Muscle layer of colon (tissue), 2 donors: Measurements from ENCODE around the gene KCNIP1.

Experiments used
- H3K27ac ChIP-seq: one replicate; pipeline ENCODE4 v1.7.0; 2013; ENCODE audit warnings: low read depth, mild to moderate bottlenecking, low read length, moderate library complexity
- H3K27me3 ChIP-seq, 2 donors: one replicate each; pipeline ENCODE4 v1.7.0; 2013; ENCODE audit warnings: low read length in 2 of 2, mild to moderate bottlenecking in 2 of 2; ENCODE audit not compliant: insufficient read depth in 2 of 2, control insufficient read depth in 1 of 2
- H3K36me3 ChIP-seq: one replicate; pipeline ENCODE4 v1.7.0; 2013; ENCODE audit warnings: mild to moderate bottlenecking, low read length; ENCODE audit not compliant: insufficient read depth
- H3K4me1 ChIP-seq: one replicate; pipeline ENCODE4 v1.7.0; 2013; ENCODE audit warnings: mild to moderate bottlenecking, low read length; ENCODE audit not compliant: insufficient read depth
- H3K4me3 ChIP-seq, 2 donors: one replicate each; pipeline ENCODE4 v1.7.0; 2013; ENCODE audit warnings: low read length in 2 of 2, low read depth in 1 of 2, mild to moderate bottlenecking in 1 of 2, moderate library complexity in 1 of 2
- H3K9ac ChIP-seq: one replicate; pipeline ENCODE4 v1.7.0; 2013; ENCODE audit warnings: low read length
- H3K9me3 ChIP-seq: one replicate; pipeline ENCODE4 v1.7.0; 2013; ENCODE audit warnings: mild to moderate bottlenecking, low read length
- donor health status: abdominal sarcoma.
- donor health status: Adenocarcinoma of cecum.

Gene KCNIP1

DNA sequence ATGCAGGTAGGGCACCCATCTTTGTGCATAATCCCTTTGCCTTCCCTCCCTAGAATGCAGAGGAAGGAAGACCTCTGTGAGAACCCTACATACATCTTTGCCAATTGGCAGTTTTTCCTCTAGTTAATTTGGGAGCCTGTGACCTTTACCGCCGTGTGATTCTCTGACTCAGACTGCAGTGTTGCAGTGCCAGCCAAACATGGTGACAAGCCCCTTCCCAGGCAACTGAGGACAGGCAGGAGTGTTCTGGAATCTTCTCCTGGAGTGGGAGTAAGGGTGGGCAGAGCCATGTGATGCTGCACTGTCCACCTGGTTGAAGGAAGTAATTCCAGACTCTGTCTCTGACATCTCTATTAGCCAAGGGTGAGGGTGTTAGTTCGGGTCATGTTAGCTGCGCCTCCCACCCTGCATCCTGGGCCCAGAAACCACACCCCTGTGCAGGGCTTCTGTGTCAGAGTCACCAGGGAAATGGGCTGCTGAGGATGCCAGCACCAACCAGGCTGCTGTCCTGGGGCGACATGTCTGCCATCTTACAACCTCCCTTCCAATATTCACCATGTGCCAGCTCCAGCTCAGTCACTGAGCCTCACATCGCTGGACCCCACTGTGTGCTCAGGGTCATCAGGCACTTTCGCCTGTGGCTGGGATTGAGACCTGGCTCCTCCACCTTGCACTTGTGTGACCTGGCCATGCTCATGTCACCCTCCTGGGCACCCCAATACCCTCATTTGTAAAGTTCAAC lies 21.8 kb downstream of the KCNIP1 start:
- no peaks in the 10 kb centered on the region for H3K4me1 ChIP-seq
- H3K27me3 ChIP-seq, result peaks cover 0 to 4% of the 10 kb centered on the region in 2 donors
- no peak overlapping the region for H3K9ac ChIP-seq
- no peaks in the 10 kb centered on the region for H3K9me3 ChIP-seq
- no peak overlapping the region for H3K4me3 ChIP-seq
- H3K27ac ChIP-seq, result no peak overlapping the region
- H3K36me3 ChIP-seq, result no peaks in the 10 kb centered on the region

DNA sequence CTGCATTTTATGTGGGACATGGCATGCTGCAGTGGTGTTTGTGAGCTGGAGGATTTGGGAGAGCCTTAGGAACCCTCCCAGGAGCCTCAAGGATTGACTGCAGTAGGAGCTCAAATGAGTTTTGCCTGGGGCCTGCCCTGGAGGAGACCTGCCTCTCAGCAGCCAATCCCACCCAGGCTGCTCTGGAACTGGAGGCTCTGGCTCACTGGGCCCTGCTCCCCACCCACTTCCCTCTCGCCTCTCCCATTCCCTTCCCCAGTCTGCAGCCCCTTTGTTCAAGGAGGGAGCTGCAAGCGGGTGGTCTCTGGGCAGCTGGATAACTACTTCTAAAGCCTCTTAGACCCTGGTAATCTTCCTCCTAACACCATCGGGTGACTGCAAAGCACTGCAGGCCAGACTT lies 24.2 kb downstream of the KCNIP1 start:
- Histone ChIP-seq H3K36me3 (no peaks in the 10 kb centered on the region), H3K4me1 (no peaks in the 10 kb centered on the region), H3K4me3 (no peak overlapping the region), H3K27ac (no peak overlapping the region), H3K27me3 (peaks cover 0 to 4% of the 10 kb centered on the region in 2 donors), H3K9me3 (no peaks in the 10 kb centered on the region), H3K9ac (no peak overlapping the region)

DNA sequence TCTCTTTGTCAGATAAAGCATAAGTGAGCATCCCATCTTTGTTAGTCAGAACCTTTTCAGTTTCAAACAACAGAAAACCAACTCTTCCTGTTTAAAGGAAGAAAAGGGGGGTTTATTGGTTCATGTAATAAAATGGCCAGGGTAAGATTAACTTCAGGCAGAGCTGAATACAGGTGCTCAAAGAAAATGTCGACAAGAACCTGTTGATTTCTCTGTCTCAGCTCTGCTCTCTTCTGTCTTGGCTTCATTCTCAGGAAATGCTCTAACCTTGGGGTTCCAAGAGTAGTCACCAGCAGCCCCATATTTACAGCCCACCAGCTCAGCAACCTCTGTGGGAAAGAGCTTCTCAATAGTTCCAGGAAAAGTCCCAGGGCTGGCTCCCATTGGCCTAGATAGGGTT lies 25.2 kb downstream of the KCNIP1 start:
- H3K36me3 ChIP-seq, result no peaks in the 10 kb centered on the region
- no peaks in the 10 kb centered on the region for H3K9me3 ChIP-seq
- peaks cover 0 to under 1% of the 10 kb centered on the region in 2 donors for H3K27me3 ChIP-seq
- no peak overlapping the region for H3K27ac ChIP-seq
- H3K9ac ChIP-seq, result no peak overlapping the region
- no peaks in the 10 kb centered on the region for H3K4me1 ChIP-seq
- no peak overlapping the region for H3K4me3 ChIP-seq

DNA sequence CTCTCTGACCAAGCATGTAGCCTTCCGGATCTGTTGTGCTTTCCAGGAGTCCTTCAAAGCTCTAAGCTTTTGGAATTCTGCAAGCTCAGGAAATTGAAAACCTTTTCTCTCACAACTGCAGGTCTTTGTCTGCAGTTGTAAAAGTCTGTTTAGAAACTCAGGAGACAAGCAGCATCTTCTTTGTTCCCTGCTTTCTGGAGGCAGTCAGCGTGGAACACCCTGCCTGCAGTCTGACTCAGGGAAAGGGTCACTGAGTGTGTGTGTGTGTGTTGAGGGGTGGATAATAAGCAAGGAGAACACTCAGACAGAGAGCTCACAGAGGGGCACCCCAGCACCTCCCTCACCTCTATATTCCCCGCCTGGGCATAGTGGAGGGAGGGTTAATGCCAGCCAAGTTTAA lies 29.1 kb downstream of the KCNIP1 start:
- Histone ChIP-seq H3K36me3 (no peaks in the 10 kb centered on the region), H3K9ac (no peak overlapping the region), H3K9me3 (no peaks in the 10 kb centered on the region), H3K27ac (no peak overlapping the region), H3K4me1 (no peaks in the 10 kb centered on the region), H3K27me3 (no peaks in the 10 kb centered on the region), H3K4me3 (no peak overlapping the region)

DNA sequence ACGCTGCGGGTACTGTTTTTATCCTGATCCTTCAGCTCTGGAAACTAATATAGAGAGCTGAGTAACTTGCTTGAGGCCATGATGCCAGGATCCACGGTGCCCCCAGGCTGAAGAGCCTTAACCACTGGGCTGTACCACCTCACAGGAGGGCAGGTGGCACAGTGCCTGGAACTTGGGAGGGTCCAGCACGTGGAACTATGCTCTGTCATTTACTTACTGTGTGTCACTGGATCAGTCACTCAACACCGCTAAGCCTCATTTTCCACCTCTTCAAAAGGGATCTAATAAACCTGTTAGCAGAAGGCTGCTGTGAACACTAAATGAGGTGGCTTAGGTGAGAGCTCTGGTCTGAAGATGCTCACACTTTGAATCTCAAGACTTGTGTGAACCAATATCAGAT lies 29.6 kb downstream of the KCNIP1 start:
- no peaks in the 10 kb centered on the region for H3K9me3 ChIP-seq
- no peaks in the 10 kb centered on the region for H3K36me3 ChIP-seq
- no peaks in the 10 kb centered on the region for H3K27me3 ChIP-seq
- H3K9ac ChIP-seq, result no peak overlapping the region
- H3K4me3 ChIP-seq, result no peak overlapping the region
- H3K4me1 ChIP-seq, result no peaks in the 10 kb centered on the region
- no peak overlapping the region for H3K27ac ChIP-seq

DNA sequence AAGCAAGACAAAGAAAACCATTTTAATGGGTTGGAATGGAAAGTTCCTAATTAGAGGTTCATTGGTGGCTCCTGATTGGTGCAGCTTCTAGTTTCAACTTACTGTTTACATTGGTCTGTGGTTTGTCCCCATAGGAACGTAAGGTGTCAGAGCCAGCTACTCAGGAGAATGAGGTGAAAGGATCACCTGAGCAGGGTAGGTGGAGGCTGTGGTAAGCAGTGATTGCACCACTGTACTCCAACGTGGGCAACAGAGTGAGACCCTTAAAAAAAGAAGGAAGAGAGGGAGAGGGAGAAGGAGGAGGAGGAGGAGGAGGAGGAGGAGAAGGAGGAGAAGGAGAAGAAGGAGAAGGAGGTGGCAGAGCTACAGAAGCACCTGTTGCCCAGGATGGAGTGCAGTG lies 30.4 kb downstream of the KCNIP1 start:
- H3K27me3 ChIP-seq, result no peaks in the 10 kb centered on the region
- no peak overlapping the region for H3K9ac ChIP-seq
- no peak overlapping the region for H3K4me3 ChIP-seq
- no peaks in the 10 kb centered on the region for H3K9me3 ChIP-seq
- H3K36me3 ChIP-seq, result no peaks in the 10 kb centered on the region
- H3K4me1 ChIP-seq, result no peaks in the 10 kb centered on the region
- H3K27ac ChIP-seq, result no peak overlapping the region

DNA sequence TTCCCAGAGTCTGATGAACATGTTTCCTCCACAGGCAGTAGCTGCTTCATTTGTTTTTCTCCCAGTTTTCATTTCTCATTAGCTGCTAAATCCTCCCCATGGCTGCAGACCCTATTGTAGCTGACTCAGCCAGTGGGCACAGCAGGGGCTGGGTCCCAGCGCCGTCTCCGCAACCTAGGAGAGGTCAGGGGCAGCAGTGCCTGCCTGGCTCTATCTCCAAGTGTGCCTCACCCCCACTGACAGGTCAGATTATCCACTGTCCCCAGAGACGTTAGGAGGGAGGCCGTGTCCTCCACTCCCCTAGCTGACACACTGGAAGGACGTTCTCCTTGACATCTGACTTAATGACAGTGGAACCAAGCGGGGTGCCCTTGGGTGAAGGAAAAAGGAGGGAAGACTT lies 31.1 kb downstream of the KCNIP1 start:
- Histone ChIP-seq H3K4me1 (no peaks in the 10 kb centered on the region), H3K9me3 (no peaks in the 10 kb centered on the region), H3K4me3 (no peak overlapping the region), H3K27ac (no peak overlapping the region), H3K9ac (no peak overlapping the region), H3K36me3 (no peaks in the 10 kb centered on the region), H3K27me3 (no peaks in the 10 kb centered on the region)

DNA sequence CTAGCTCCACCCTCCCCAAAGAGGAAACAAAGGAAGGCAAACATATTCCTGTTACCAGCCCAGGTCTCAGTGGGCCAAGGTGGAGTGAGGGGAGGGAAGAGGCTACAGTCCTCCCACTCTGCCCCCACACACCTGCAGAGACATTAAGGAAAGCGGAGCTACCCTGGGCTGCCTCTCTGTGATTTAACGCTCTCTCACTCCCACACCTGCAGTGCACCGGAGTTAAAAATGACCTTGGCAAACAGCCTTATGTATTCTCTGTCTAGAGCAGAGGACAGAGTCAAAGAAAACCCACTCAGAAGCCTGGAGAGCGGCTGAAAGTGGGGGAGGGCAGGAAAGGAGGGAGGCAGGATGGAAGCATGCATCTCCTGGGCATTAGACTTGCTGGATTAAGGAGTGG lies 32.7 kb downstream of the KCNIP1 start:
- no peaks in the 10 kb centered on the region for H3K27me3 ChIP-seq
- no peak overlapping the region for H3K27ac ChIP-seq
- no peaks in the 10 kb centered on the region for H3K4me1 ChIP-seq
- no peaks in the 10 kb centered on the region for H3K36me3 ChIP-seq
- H3K9ac ChIP-seq, result no peak overlapping the region
- no peak overlapping the region for H3K4me3 ChIP-seq
- no peaks in the 10 kb centered on the region for H3K9me3 ChIP-seq

DNA sequence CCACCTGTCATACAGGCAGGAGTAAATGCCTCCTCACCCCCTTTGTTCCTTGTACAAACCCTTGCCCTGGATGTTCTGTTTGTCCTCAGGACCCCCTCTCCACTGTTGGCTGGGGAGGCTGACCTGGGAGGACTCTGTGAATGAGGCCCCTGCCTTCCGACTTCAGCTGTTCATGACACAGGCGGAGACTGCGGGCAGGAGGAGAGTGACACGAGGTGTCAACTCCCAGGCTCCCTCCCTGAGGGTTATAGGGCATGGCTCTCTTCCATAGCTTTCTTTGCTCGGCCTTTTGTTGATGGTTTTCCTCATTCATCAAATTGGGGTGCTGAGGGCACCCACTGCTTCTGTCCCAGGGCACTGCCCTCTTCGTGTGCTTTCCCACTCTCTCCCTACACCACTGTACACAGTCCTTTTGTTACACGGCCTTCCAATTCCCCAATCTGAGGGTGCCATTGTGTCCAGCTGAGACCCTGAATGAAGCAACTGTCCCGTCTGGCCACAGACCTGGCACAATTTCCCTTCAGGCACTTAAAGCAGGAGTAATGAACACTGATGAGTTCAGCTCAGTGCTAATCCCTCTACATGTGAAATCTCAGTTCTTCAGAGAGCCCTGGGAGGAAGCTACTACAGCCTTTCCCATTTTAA lies 33.8 kb downstream of the KCNIP1 start:
- Histone ChIP-seq H3K4me1 (no peaks in the 10 kb centered on the region), H3K27me3 (no peaks in the 10 kb centered on the region), H3K27ac (no peak overlapping the region), H3K9me3 (no peaks in the 10 kb centered on the region), H3K9ac (no peak overlapping the region), H3K36me3 (no peaks in the 10 kb centered on the region), H3K4me3 (no peak overlapping the region)

DNA sequence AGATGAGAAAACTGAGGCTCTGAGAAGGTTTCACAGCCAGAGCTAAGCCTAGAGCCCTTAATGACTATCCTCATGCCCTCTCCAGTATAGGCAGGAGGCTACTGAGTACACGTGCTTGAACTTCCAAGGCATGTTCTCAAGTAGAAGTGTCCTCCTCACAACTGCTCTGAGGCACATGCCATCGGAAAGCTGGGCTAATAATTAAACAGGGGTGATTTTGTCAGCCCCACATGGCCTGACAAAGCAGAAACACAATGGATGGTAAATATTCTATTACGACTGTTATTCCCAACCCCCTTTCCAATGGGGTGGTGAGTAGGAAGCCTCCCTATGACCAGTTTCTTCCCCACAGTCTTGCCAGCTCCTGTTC lies 34.3 kb downstream of the KCNIP1 start:
- no peak overlapping the region for H3K27ac ChIP-seq

DNA sequence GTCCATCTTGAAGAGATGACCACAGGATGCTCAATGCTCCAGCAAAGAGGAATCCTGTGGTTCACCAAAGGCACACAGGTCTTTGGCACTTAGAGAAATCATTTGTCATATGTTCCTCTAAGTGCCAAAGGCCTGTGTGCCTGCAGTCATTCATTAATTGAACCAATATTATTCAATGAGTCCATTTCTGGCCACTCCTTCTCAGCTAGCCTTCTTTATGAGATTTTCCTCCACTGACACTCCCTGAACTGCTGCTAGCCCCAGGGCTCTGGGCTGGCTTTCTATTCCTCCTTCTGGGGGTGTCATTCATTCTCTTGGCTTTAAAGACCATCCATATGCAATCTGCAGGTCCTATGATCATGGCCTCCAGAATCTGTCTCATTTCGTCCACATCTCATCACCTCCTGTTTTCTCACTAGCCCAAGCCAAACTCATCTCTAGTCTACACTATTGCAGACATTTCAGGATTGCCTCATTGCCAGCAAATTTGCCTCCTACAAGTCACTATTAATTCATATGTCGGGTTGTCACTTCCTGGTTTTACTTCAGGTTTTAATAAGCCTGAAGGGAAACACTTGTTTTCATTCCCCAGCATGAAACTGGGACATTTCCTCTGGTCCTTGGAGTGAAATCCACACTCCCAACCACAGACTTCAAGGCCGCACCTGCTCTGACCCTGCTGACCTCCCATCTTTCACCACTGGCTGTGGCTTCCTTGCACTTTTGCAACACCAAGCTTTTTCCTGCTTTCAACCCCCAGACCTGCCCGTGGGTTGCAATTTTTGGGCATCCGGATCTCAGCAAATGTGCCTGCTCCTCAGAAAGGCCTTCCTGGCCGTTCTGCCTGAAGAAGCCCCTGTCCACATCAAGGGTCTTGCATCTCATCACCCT lies 35.1 kb downstream of the KCNIP1 start:
- Histone ChIP-seq H3K27ac (no peak overlapping the region), H3K4me3 (no peak overlapping the region), H3K4me1 (no peaks in the 10 kb centered on the region), H3K36me3 (no peaks in the 10 kb centered on the region), H3K9me3 (no peaks in the 10 kb centered on the region), H3K27me3 (no peaks in the 10 kb centered on the region), H3K9ac (no peak overlapping the region)

More for the DNA sequence above, 34.3 kb downstream of the KCNIP1 start:
- H3K9ac ChIP-seq, result no peak overlapping the region
- no peak overlapping the region for H3K4me3 ChIP-seq
- H3K9me3 ChIP-seq, result no peaks in the 10 kb centered on the region
- H3K4me1 ChIP-seq, result no peaks in the 10 kb centered on the region
- no peaks in the 10 kb centered on the region for H3K27me3 ChIP-seq
- no peaks in the 10 kb centered on the region for H3K36me3 ChIP-seq
